KMS-11 (cell line): Measurements from ENCODE around the gene ARHGEF37.

Source experiments
- H2AFZ ChIP-seq: fragments of 200-600 bp; sonication (generic); 2 replicates; pipeline ENCODE4 v1.6.1; 2016; ENCODE audit warnings: antibody characterized with exemption, mixed run types, low read depth
- H3K27ac ChIP-seq: fragments of 200-600 bp; sonication (generic); 2 replicates; pipeline ENCODE4 v1.6.1; 2016; ENCODE audit warnings: mild to moderate bottlenecking, mixed run types
- H3K27me3 ChIP-seq: fragments of 200-600 bp; sonication (generic); 2 replicates; pipeline ENCODE4 v1.6.1; 2017; ENCODE audit warnings: mild to moderate bottlenecking, low read depth, mixed run types, moderate library complexity; ENCODE audit not compliant: insufficient read depth
- H3K36me3 ChIP-seq: fragments of 200-600 bp; sonication (generic); 2 replicates; pipeline ENCODE4 v1.6.1; 2017; ENCODE audit warnings: mild to moderate bottlenecking, mixed run types; ENCODE audit not compliant: insufficient read depth
- H3K4me1 ChIP-seq: fragments of 200-600 bp; sonication (generic); 2 replicates; pipeline ENCODE4 v1.6.1; 2016; ENCODE audit warnings: mild to moderate bottlenecking, low read depth, mixed run types; ENCODE audit not compliant: poor library complexity, severe bottlenecking
- H3K4me2 ChIP-seq: fragments of 200-600 bp; sonication (generic); 2 replicates; pipeline ENCODE4 v1.7.0; 2016; ENCODE audit warnings: mild to moderate bottlenecking, mixed run types
- H3K4me3 ChIP-seq: fragments of 200-600 bp; sonication (generic); IDR thresholded peaks from 2 replicates; pipeline ENCODE4 v1.6.1; 2017; ENCODE audit warnings: low read depth, low read length, mixed read lengths; ENCODE audit not compliant: insufficient read depth
- H3K79me2 ChIP-seq: fragments of 200-600 bp; sonication (generic); 2 replicates; pipeline ENCODE4 v1.6.1; 2016; ENCODE audit warnings: low read depth, mixed run types; ENCODE audit not compliant: insufficient read depth
- H3K9ac ChIP-seq: fragments of 200-600 bp; sonication (generic); 2 replicates; pipeline ENCODE4 v1.6.1; 2016; ENCODE audit warnings: mild to moderate bottlenecking, mixed run types
- H4K20me1 ChIP-seq: fragments of 200-600 bp; sonication (generic); 2 replicates; pipeline ENCODE4 v1.6.1; 2016; ENCODE audit warnings: mild to moderate bottlenecking, mixed run types; ENCODE audit not compliant: insufficient read depth
- CTCF ChIP-seq: fragments of 200-600 bp; sonication (generic); conservative IDR thresholded peaks from 2 replicates; pipeline ENCODE4 v1.6.1; 2017; ENCODE audit warnings: low read depth, mild to moderate bottlenecking, antibody characterized with exemption, low read length, moderate library complexity, mixed read lengths

Gene ARHGEF37

GRCh38 chr5:149623473-149623872 is 42.2 kb downstream of the ARHGEF37 start:
- Histone ChIP-seq H3K9ac (no peak overlapping the region), H3K4me2 (no peak overlapping the region), H3K79me2 (no peaks in the 10 kb centered on the region), H3K27ac (no peak overlapping the region), H2AFZ (no peak overlapping the region), H3K4me1 (peaks cover 8% of the 10 kb centered on the region), H3K36me3 (no peaks in the 10 kb centered on the region), H4K20me1 (no peaks in the 10 kb centered on the region), H3K4me3 (no peak overlapping the region), H3K27me3 (no peaks in the 10 kb centered on the region)
- TF ChIP-seq CTCF = no peak

GRCh38 chr5:149627070-149627469 is 45.8 kb downstream of the ARHGEF37 start:
- Histone ChIP-seq H3K36me3 (no peaks in the 10 kb centered on the region), H3K4me2 (no peak overlapping the region), H3K4me1 (no peaks in the 10 kb centered on the region), H3K4me3 (no peak overlapping the region), H2AFZ (no peak overlapping the region), H4K20me1 (no peaks in the 10 kb centered on the region), H3K9ac (no peak overlapping the region), H3K27ac (no peak overlapping the region), H3K79me2 (no peaks in the 10 kb centered on the region), H3K27me3 (no peaks in the 10 kb centered on the region)
- TF ChIP-seq CTCF = no peak

GRCh38 chr5:149628221-149628620 is 46.9 kb downstream of the ARHGEF37 start:
- Histone ChIP-seq H2AFZ (no peak overlapping the region), H3K4me3 (no peak overlapping the region), H3K27ac (no peak overlapping the region), H3K4me2 (no peak overlapping the region), H3K36me3 (no peaks in the 10 kb centered on the region), H4K20me1 (no peaks in the 10 kb centered on the region), H3K9ac (no peak overlapping the region), H3K79me2 (no peaks in the 10 kb centered on the region), H3K4me1 (peaks cover 7% of the 10 kb centered on the region), H3K27me3 (no peaks in the 10 kb centered on the region)
- TF ChIP-seq CTCF = no peak

- Histone ChIP-seq H3K79me2 (no peaks in the 10 kb centered on the region), H3K4me1 (peaks cover 7% of the 10 kb centered on the region), H3K4me3 (no peak overlapping the region), H3K27me3 (no peaks in the 10 kb centered on the region), H2AFZ (no peak overlapping the region), H4K20me1 (no peaks in the 10 kb centered on the region), H3K4me2 (no peak overlapping the region), H3K36me3 (no peaks in the 10 kb centered on the region), H3K27ac (no peak overlapping the region), H3K9ac (no peak overlapping the region)
- TF ChIP-seq CTCF = no peak
Observed at GRCh38 chr5:149628846-149629388, 47.6 kb downstream of the ARHGEF37 start.
